ENCODE data around the gene UBXN1. TPM values are rescaled to one million over a fixed set of nuclear protein-coding genes. Genes with fewer than 3 reads are reported as not detected.

Gene UBXN1
- total and polyA plus RNA-seq, 2 donors (not counting 1 experiment from before 2014, with no cell fraction given), result 180 to 193 TPM

DNA sequence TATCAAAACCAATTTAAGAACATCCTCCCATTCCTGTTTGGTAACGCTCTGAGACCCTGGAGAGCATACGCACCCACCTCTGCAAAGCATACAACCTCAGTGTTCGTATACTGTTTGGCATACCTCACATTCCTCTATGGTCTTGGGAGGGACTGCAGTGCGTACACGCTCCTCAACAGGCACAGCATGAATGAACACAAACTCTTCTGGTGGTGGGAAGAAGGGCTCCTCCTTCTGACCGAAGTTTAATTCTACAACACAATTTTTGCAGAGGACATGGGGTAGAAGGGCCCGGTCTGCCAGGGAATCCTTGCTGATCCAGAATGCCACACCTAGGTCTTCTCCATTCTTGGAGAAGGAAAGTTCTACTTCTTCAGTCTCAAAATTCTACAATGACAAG lies 43.1 kb upstream of the UBXN1 start:
- Histone ChIP-seq H3K27me3 (replicated peaks in 1 of 4; ENCODE audit: control extremely low read depth in 1 of 4, control insufficient read depth in 3 of 4, insufficient read depth in 4 of 4, low read length in 3 of 4) (no peaks in the 10 kb centered on the region), H4K20me1 (ENCODE audit: control insufficient read depth, insufficient read depth, low read length, poor library complexity, severe bottlenecking) (peaks cover 54% of the 10 kb centered on the region), H3K9ac (ENCODE audit: low read length) (no peak overlapping the region), H3K4me3 (ENCODE audit: control extremely low read depth in 1 of 5, extremely low read depth in 1 of 5, insufficient read depth in 1 of 5, low read depth in 2 of 5, low read length in 4 of 5) (no peak overlapping the region), H2AFZ (ENCODE audit: insufficient read depth, low read depth, low read length, poor library complexity, severe bottlenecking) (no peak overlapping the region), H3K36me3 (replicated peaks in 1 of 2; ENCODE audit: control extremely low read depth in 1 of 2, control insufficient read depth in 1 of 2, extremely low read depth in 1 of 2, insufficient read depth in 2 of 2, low read length in 1 of 2) (peaks cover 7 to 73% of the 10 kb centered on the region in 2 experiments), H3K27ac (ENCODE audit: low read length in 2 of 2) (no peak overlapping the region), H3K79me2 (ENCODE audit: control insufficient read depth, insufficient read depth, low read length) (peaks cover 97% of the 10 kb centered on the region), H3K4me2 (replicated peaks; ENCODE audit: low read depth, low read length, poor library complexity, severe bottlenecking) (no peak overlapping the region), H3K9me3 (ENCODE audit: control extremely low read depth in 1 of 3, control insufficient read depth in 2 of 3, insufficient read depth in 1 of 3, low read length in 2 of 3) (no peaks in the 10 kb centered on the region), H3K4me1 (ENCODE audit: control insufficient read depth in 2 of 2, insufficient read depth in 2 of 2, low read length in 2 of 2) (peaks cover 27 to 29% of the 10 kb centered on the region in 2 donors)
- TF ChIP-seq, protein P1, sequence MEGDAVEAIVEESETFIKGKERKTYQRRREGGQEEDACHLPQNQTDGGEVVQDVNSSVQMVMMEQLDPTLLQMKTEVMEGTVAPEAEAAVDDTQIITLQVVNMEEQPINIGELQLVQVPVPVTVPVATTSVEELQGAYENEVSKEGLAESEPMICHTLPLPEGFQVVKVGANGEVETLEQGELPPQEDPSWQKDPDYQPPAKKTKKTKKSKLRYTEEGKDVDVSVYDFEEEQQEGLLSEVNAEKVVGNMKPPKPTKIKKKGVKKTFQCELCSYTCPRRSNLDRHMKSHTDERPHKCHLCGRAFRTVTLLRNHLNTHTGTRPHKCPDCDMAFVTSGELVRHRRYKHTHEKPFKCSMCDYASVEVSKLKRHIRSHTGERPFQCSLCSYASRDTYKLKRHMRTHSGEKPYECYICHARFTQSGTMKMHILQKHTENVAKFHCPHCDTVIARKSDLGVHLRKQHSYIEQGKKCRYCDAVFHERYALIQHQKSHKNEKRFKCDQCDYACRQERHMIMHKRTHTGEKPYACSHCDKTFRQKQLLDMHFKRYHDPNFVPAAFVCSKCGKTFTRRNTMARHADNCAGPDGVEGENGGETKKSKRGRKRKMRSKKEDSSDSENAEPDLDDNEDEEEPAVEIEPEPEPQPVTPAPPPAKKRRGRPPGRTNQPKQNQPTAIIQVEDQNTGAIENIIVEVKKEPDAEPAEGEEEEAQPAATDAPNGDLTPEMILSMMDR (IDR thresholded peaks at IDR 0.05), result no peak
- TF ChIP-seq EZH2 (IDR thresholded peaks at IDR 0.05; ENCODE audit: borderline replicate concordance, insufficient read depth, low read depth, low read length, poor library complexity, severe bottlenecking), result no peak
- ChIA-PET CTCF (no interaction called here), POLR2A (no interaction called here)
- DNase-seq, result no peak
- ATAC-seq (ENCODE audit: low read depth), result no peak
- no peaks in the 10 kb centered on the region for H3K27me3 Mint-ChIP-seq
- H3K4me1 Mint-ChIP-seq, result peaks cover 45% of the 10 kb centered on the region
- intact Hi-C loops (cut with micrococcal nuclease), result no loop called here
- no CpG with 5 or more reads among the region's 7 CpGs for WGBS (ENCODE audit: insufficient coverage)
- no peak overlapping the region for H3K27ac Mint-ChIP-seq
- H3K9me3 Mint-ChIP-seq (ENCODE audit: insufficient read depth), result no peaks in the 10 kb centered on the region
- H3K4me3 Mint-ChIP-seq, result no peak overlapping the region

- no peak overlapping the region for H3K4me2 ChIP-seq (replicated peaks; ENCODE audit: low read depth, low read length, poor library complexity, severe bottlenecking)
- no peaks in the 10 kb centered on the region for H3K27me3 ChIP-seq (replicated peaks in 1 of 4; ENCODE audit: control extremely low read depth in 1 of 4, control insufficient read depth in 3 of 4, insufficient read depth in 4 of 4, low read length in 3 of 4)
- no peaks in the 10 kb centered on the region for H3K27me3 Mint-ChIP-seq
- ChIA-PET CTCF (interaction anchor here (0.9 kb wide), 1 partner anchor 120 kb away, joined by 3 read pairs; no protein-coding TSS in a partner anchor), POLR2A (interaction anchor here (0.6 kb wide), 1 partner anchor 154 kb away, joined by 4 read pairs; no protein-coding TSS in a partner anchor)
- peaks cover 8 to 11% of the 10 kb centered on the region in 2 donors for H3K4me1 ChIP-seq (ENCODE audit: control insufficient read depth in 2 of 2, insufficient read depth in 2 of 2, low read length in 2 of 2)
- peaks cover 9 to 97% of the 10 kb centered on the region in 2 experiments for H3K36me3 ChIP-seq (replicated peaks in 1 of 2; ENCODE audit: control extremely low read depth in 1 of 2, control insufficient read depth in 1 of 2, extremely low read depth in 1 of 2, insufficient read depth in 2 of 2, low read length in 1 of 2)
- no peak for TF ChIP-seq EZH2 (IDR thresholded peaks at IDR 0.05; ENCODE audit: borderline replicate concordance, insufficient read depth, low read depth, low read length, poor library complexity, severe bottlenecking)
- TF ChIP-seq, protein P1 (IDR thresholded peaks at IDR 0.05), result no peak
- no peak for ATAC-seq (ENCODE audit: low read depth)
- H3K9me3 ChIP-seq (ENCODE audit: control extremely low read depth in 1 of 3, control insufficient read depth in 2 of 3, insufficient read depth in 1 of 3, low read length in 2 of 3), result no peaks in the 10 kb centered on the region
- no peak overlapping the region for H3K4me3 ChIP-seq (ENCODE audit: control extremely low read depth in 1 of 5, extremely low read depth in 1 of 5, insufficient read depth in 1 of 5, low read depth in 2 of 5, low read length in 4 of 5)
- H3K27ac ChIP-seq (ENCODE audit: low read length in 2 of 2), result no peak overlapping the region
- H3K4me1 Mint-ChIP-seq, result peaks cover 27% of the 10 kb centered on the region
- no peak overlapping the region for H3K4me3 Mint-ChIP-seq
- no peak overlapping the region for H3K27ac Mint-ChIP-seq
- H3K79me2 ChIP-seq (ENCODE audit: control insufficient read depth, insufficient read depth, low read length), result peaks cover 89% of the 10 kb centered on the region
- no peak overlapping the region for H3K9ac ChIP-seq (ENCODE audit: low read length)
- intact Hi-C loops (cut with micrococcal nuclease), result no loop called here
- no peak overlapping the region for H2AFZ ChIP-seq (ENCODE audit: insufficient read depth, low read depth, low read length, poor library complexity, severe bottlenecking)
- H4K20me1 ChIP-seq (ENCODE audit: control insufficient read depth, insufficient read depth, low read length, poor library complexity, severe bottlenecking), result peaks cover 36% of the 10 kb centered on the region
- no peak for DNase-seq
- H3K9me3 Mint-ChIP-seq (ENCODE audit: insufficient read depth), result no peaks in the 10 kb centered on the region
- WGBS (ENCODE audit: insufficient coverage), result 100% methylated on average over 1 of the region's 2 CpGs
Observed at GRCh38 chr11:62719302-62719978, 40.6 kb upstream of the UBXN1 start.

Measured in B cell (primary cell).